ENCODE data around the gene PLP1.
"Not testable (repeated sequence)": the region's sequence is repeated elsewhere in the genome, so short reads cannot be mapped to it uniquely, and the experiment has no call there.

The PLP1 gene

DNA sequence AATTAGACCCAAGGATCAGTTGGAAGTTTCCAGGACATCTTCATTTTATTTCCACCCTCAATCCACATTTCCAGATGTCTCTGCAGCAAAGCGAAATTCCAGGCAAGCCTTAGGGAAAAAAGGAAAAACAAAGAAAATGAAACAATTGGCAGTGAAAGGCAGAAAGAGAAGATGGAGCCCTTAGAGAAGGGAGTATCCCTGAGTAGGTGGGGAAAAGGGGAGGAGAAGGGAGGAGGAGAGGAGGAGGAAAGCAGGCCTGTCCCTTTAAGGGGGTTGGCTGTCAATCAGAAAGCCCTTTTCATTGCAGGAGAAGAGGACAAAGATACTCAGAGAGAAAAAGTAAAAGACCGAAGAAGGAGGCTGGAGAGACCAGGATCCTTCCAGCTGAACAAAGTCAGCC lies at the start of gene PLP1:
Gene PLP1, plus strand, starts transcription at position 295 of the 400 bp plus-strand sequence. CDS start 156 bp downstream, outside the sequence.
- DNase-seq (ENCODE audit: low spot score), result no peak

- DNase-seq (ENCODE audit: low spot score), result no peak
Measured at GRCh38 chrX:103727115-103727514, 49.5 kb upstream of the PLP1 start.

DNA sequence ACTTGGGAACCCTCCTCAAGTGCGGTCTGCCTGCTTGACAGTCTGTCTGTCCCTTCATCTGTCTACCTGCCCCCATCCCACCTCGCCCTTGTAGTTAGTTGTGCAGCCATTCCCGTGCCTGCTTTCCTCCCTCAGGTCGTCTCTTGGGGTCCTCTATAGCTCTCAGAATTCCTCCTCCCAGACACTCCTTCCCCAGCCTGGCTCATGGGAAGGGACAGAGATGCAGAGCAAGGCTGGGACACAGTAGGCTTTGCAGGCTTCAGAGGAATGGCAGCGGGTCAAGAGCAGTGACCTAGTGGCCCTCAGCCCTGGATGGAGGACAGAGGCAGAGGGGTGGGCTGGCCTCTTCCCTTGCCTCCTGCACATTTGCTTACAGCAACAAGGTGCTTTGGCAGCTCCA lies 47.6 kb upstream of the PLP1 start:
- no peak for DNase-seq (ENCODE audit: low spot score)

DNA sequence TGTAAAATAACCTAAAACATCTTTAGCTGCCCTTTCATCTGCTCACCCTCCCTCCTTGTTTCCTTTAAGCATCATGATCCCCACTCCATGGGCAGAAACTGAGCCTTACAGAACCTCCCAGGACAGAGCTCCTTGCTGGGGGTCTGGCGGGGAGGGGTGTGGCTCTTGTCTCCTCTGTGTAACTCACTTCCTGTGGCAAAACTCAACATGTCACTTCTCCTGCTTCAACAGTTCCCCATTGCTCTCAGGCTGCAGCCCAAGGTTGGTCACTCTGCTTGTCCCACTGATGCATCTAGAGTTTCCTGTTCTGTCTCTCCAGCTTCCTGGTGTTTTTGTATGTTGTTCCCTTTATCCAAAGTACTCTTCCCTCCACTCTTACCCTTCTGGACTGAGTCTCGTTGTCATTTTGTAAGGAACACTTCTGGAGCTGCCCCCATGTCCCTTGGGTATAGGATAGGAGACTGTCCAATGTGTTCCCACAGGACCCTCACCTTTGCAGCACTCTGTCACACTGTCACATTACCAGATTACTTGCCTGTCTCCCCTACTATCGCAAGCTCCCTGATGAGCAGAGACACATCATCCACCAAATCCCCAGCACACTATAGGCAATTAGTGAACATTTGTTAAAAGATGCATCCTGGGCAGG lies 46.4 kb upstream of the PLP1 start:
- DNase-seq (ENCODE audit: low spot score), result no peak

- peak; percentile 62 for DNase-seq (ENCODE audit: low spot score)
Measured at GRCh38 chrX:103730796-103731493, 45.7 kb upstream of the PLP1 start.

- no peak for DNase-seq (ENCODE audit: low spot score)
Measured at GRCh38 chrX:103733017-103733416, 43.6 kb upstream of the PLP1 start.

DNA sequence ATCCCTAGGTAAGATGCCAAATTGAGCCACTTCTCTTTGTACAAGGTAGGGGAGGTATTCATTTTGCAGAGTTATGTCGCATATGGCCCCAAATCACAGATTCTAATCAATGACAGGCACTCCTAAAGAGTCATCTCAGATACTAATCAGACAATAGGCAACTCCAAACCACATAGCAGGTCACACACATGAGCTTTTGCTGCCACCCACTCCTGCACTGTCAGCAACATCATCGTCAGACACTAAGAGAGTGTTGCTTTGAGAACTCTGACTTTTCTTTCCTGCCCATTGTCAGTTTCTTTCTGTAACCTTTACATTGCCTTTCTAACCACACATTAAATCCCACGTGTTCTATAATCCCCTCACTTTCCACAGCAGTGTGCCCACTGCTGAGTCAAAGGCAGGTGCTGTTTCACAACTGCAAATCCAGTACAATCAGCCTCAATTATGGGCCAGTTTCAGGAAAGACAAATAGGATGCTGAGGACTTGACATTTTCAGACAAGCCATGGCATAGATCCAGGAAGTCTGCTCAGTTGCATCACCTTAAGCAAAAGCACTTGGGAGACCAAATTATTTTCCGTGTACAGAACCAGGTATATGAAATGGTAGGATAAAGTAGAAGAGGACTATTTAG lies 42.4 kb upstream of the PLP1 start:
- DNase-seq (ENCODE audit: low spot score), result no peak

GRCh38 chrX:103737696-103738095 lies 38.9 kb upstream of the PLP1 start:
- no peak for DNase-seq (ENCODE audit: low spot score)

- no peak for DNase-seq (ENCODE audit: low spot score)
Measured at GRCh38 chrX:103739421-103739820, 37.2 kb upstream of the PLP1 start.

- no peak for DNase-seq (ENCODE audit: low spot score)
Measured at GRCh38 chrX:103741879-103742278, 34.8 kb upstream of the PLP1 start.

- DNase-seq (ENCODE audit: low spot score), result no peak
Measured at GRCh38 chrX:103742339-103742738, 34.3 kb upstream of the PLP1 start.

DNA sequence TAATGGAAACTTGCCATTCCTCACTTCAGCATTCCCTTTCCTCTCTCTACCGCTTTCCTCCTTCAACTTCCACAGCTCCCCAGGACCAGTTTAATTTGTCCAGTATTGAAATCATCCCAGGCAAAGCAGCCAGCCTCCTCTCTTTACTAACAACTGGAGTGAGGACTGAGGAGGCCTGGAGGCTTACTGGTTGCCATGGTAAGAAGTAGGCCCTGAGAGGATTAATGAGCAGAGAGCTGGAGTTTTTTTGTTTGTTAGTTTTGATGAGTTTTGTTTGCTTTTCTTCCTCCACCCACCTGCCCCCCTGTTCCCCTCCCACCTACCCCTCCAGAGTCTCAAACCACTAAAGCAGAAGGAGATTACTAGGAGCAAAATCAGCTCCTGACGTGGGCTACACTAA lies 29.5 kb upstream of the PLP1 start:
- no peak for DNase-seq (ENCODE audit: low spot score)

GRCh38 chrX:103754401-103754800 lies 22.2 kb upstream of the PLP1 start:
- no peak for DNase-seq (ENCODE audit: low spot score)

GRCh38 chrX:103756736-103757135 lies 19.9 kb upstream of the PLP1 start:
- DNase-seq (ENCODE audit: low spot score), result no peak

DNA sequence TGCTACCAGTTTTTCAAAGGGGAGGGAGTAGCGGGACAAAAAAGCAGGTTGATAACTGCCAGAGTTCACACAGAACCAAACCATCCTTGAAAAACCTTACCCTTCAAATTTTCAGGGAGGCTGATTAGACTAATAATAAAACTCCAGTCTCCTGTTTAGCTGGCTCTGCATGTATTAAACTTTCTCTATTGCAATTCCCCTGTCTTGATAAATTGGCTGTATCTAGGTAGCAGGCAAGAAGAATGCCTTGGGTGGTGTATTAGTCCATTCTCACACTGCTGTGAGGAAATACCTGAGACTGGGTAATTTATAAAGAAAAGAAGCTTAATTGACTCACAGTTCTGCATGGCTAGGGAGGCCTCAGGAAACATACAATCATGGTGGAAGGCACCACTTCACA lies 18.1 kb upstream of the PLP1 start:
- DNase-seq (ENCODE audit: low spot score), result no peak

GRCh38 chrX:103763541-103763940 lies 13.1 kb upstream of the PLP1 start:
- not testable (repeated sequence) for DNase-seq (ENCODE audit: low spot score)

GRCh38 chrX:103766813-103767555 lies 9.7 kb upstream of the PLP1 start:
- DNase-seq (ENCODE audit: low spot score), result not testable (repeated sequence)

GRCh38 chrX:103773445-103773844 lies 3.2 kb upstream of the PLP1 start:
- no peak for DNase-seq (ENCODE audit: low spot score)

DNA sequence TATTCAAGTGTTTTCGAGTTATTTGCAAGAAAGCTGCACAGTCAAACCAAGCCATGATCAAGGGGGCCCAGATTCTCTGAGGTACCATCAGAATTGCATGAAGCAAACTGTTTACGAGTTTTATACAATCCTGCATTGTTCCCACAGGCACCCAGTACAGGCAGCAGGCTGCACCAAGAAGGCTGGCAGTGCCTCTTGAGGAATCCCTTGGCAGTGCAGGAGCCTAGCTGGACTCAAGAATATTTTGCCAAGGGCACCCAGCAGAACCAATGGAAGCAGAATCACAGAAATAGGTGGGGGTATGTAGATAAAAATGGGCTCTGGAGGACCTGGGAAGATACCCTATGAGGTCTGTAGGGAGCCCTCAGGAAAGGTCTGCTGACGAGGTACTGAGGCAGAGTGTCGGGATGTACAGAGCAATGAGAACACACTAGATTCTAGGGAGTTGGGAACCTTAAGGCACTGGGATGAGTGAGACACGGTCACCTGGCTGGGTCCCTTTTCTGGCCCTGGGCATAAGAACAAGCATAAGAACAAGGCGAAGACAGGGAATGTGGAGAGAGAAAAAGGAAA lies 2.5 kb upstream of the PLP1 start:
- peak; percentile 46 for DNase-seq (ENCODE audit: low spot score)

DNA sequence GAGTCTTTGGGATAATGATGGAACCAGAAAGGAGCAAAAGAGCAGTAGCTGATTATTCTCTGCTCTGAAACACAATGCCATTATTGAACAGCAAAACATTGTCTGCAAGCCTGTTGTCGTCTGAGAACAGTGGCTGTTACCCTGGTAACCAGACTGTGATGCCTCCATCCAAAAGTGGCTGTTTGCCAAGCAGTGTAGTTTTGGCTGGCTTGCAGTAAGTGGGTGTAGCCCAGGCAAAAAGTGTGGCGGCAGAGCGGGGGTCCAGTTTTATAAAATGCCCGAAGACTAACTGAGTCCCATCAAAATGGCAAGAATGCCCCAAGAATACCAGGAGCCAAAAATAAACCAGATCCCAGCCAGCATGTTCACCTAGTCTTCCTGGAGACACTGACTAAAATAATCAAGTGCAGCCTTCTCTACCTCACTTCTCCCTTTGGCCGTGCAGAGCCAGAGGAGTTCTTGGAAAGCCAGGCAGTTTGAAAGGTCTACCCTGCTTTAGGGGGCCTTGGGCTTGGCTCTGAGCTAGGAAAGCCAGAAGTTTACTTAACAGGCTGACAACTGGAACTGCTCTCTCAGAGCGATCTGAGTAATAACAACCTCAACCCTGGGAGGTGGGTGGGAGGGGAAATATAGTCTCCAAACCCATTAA lies 2.6 kb downstream of the PLP1 start:
- no peak for DNase-seq (ENCODE audit: low spot score)

GRCh38 chrX:103780336-103781061 lies 3.9 kb downstream of the PLP1 start:
- DNase-seq (ENCODE audit: low spot score), result no peak
